Caco-2 (cell line): ENCODE data around the gene SLX4. TPM values are rescaled to one million over a fixed set of nuclear protein-coding genes. Genes with fewer than 3 reads are reported as not detected.

ENCODE experiments used
- BruUV-seq: library from RNA; stranded (reverse); fragments of 400-500 nt; replicated peaks from 2 replicates; lab custom pipeline; 2021; lab: Mats Ljungman, UMichigan
- CTCF ChIA-PET: fragments of 300-600 bp; sonication (Branson Sonifier 250); formaldehyde crosslinking; loops from one replicate; lab custom pipeline; 2022; ENCODE audit warnings: antibody characterized with exemption; lab: Charles Lee
- POLR2A ChIA-PET: fragments of 300-600 bp; sonication (Branson Sonifier 250); formaldehyde crosslinking; loops from one replicate; lab custom pipeline; 2022; ENCODE audit warnings: antibody characterized with exemption; lab: Charles Lee
- DNase-seq, 2 experiments: peaks; one replicate each; pipeline versions ENCODE4 v3.0.0 to v3.0.0-alpha.2; 2020 to 2022
- H3K27me3 ChIP-seq: replicated peaks from 2 replicates; pipeline ENCODE4 v1.6.0; 2011; ENCODE audit warnings: low read length; ENCODE audit not compliant: control insufficient read depth, insufficient read depth
- H3K36me3 ChIP-seq: 2 replicates; pipeline ENCODE4 v1.5.1; 2011; ENCODE audit warnings: low read length; ENCODE audit not compliant: control insufficient read depth, insufficient read depth
- H3K4me1 ChIP-seq: fragments of 250-450 bp; sonication (Bioruptor Pico); 2 replicates; pipeline ENCODE4 v1.5.1; 2020; ENCODE audit warnings: mild to moderate bottlenecking
- H3K4me3 ChIP-seq: 2 replicates; pipeline ENCODE4 v1.5.1; 2011; ENCODE audit warnings: low read depth, mild to moderate bottlenecking, control low read depth, low read length
- H3K9me3 ChIP-seq: fragments of 250-450 bp; sonication (Bioruptor Pico); 2 replicates; pipeline ENCODE4 v1.5.1; 2020; ENCODE audit warnings: mild to moderate bottlenecking, moderate library complexity
- H3K27ac Mint-ChIP-seq: one replicate; pipeline ENCODE4 v1.8.0; 2022; ENCODE audit warnings: mixed read lengths; ENCODE audit not compliant: unreplicated experiment
- H3K27me3 Mint-ChIP-seq: one replicate; pipeline ENCODE4 v1.8.0; 2022; ENCODE audit warnings: mixed read lengths; ENCODE audit not compliant: insufficient read depth, unreplicated experiment
- H3K36me3 Mint-ChIP-seq: one replicate; pipeline ENCODE4 v1.8.0; 2022; ENCODE audit warnings: mild to moderate bottlenecking, mixed read lengths; ENCODE audit not compliant: insufficient read depth, unreplicated experiment
- H3K4me1 Mint-ChIP-seq: one replicate; pipeline ENCODE4 v1.8.0; 2022; ENCODE audit warnings: low read depth, mixed read lengths; ENCODE audit not compliant: unreplicated experiment
- H3K4me3 Mint-ChIP-seq: one replicate; pipeline ENCODE4 v1.8.0; 2022; ENCODE audit warnings: mild to moderate bottlenecking, moderate library complexity, mixed read lengths; ENCODE audit not compliant: unreplicated experiment
- H3K9me3 Mint-ChIP-seq: one replicate; pipeline ENCODE4 v1.8.0; 2022; ENCODE audit warnings: mixed read lengths; ENCODE audit not compliant: unreplicated experiment
- CTCF ChIP-seq, 2 experiments: fragments of 200-600 bp in 1 of 2; IDR thresholded peaks; 1 replicate in 1 of 2; 2 replicates in 1 of 2; pipeline versions ENCODE4 v1.5.1 to v1.8.0; 2011 to 2022; ENCODE audit warnings: antibody characterized with exemption in 1 of 2, control low read depth in 1 of 2, inconsistent platforms in 1 of 2, low read depth in 1 of 2, low read length in 1 of 2, mild to moderate bottlenecking in 1 of 2, moderate library complexity in 1 of 2; ENCODE audit not compliant: insufficient read depth in 1 of 2, severe bottlenecking in 1 of 2, unreplicated experiment in 1 of 2
- intact Hi-C: fragments of 100-400 bp; cut with micrococcal nuclease; formaldehyde crosslinking; loops from one replicate; pipeline ENCODE4 v1.10.0; 2022; ENCODE audit not compliant: unreplicated experiment
- total RNA-seq: library from RNA; stranded (reverse); gene quantifications from 2 replicates; pipeline ENCODE4 v1.2.3, GENCODE V29; 2022

SLX4 gene
- total RNA-seq, 1 experiment from 2014 or later: 10.4 TPM

GRCh38 chr16:3536271-3536731 lies 75.1 kb downstream of the SLX4 start:
- no peak for TF ChIP-seq CTCF (IDR thresholded peaks at IDR 0.05; ENCODE audit: insufficient read depth in 1 of 2, low read depth in 1 of 2, low read length in 1 of 2, severe bottlenecking in 1 of 2, unreplicated experiment in 1 of 2)
- CTCF ChIA-PET: no interaction called here
- H3K4me1 ChIP-seq: no peaks in the 10 kb centered on the region
- H3K4me3 ChIP-seq: no peak overlapping the region
- no peaks in the 10 kb centered on the region for H3K9me3 ChIP-seq
- H3K9me3 Mint-ChIP-seq: no peaks in the 10 kb centered on the region
- POLR2A ChIA-PET: no interaction called here
- no TSS peak for BruUV-seq
- no peak overlapping the region for H3K27ac Mint-ChIP-seq
- H3K36me3 ChIP-seq: no peaks in the 10 kb centered on the region
- DNase-seq: no peak
- intact Hi-C loops: no loop called here
- H3K4me1 Mint-ChIP-seq: no peaks in the 10 kb centered on the region
- no peaks in the 10 kb centered on the region for H3K27me3 Mint-ChIP-seq
- H3K36me3 Mint-ChIP-seq: peaks cover 9% of the 10 kb centered on the region
- H3K4me3 Mint-ChIP-seq: no peak overlapping the region
- H3K27me3 ChIP-seq: no peaks in the 10 kb centered on the region

DNA sequence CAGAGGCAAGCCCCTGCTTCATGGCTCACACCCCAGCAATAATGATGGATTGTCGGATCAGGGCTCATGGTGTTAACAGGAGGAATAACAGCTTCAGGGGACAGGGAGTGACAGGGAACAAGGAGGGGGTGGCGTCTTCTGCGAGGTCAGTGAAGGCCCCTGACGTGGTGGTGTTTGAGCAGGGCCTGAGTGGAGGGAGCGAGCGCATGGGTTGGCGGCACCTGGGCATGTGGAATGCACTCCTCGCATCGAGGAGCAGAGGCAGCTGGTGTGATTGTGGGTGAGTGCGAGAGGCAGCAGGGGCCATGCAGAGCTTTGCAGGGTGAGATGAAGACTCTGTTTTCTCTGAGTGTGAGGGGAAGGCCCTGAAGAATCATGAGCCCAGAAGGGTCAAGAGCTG lies 77.3 kb downstream of the SLX4 start:
- Histone ChIP-seq H3K4me3 (no peak overlapping the region), H3K27me3 (no peaks in the 10 kb centered on the region), H3K36me3 (peaks cover 1% of the 10 kb centered on the region; the same call in 1 of the 2 replicates), H3K4me1 (no peaks in the 10 kb centered on the region), H3K9me3 (no peaks in the 10 kb centered on the region)
- Mint-ChIP-seq H3K36me3 (peaks cover 9% of the 10 kb centered on the region), H3K27ac (no peak overlapping the region), H3K9me3 (no peaks in the 10 kb centered on the region), H3K4me1 (no peaks in the 10 kb centered on the region), H3K4me3 (no peak overlapping the region), H3K27me3 (no peaks in the 10 kb centered on the region)
- DNase-seq: no peak
- intact Hi-C loops: no loop called here
- BruUV-seq: no TSS peak
- ChIA-PET POLR2A (no interaction called here), CTCF (no interaction called here)
- TF ChIP-seq CTCF (IDR thresholded peaks at IDR 0.05; ENCODE audit: insufficient read depth in 1 of 2, low read depth in 1 of 2, low read length in 1 of 2, severe bottlenecking in 1 of 2, unreplicated experiment in 1 of 2): no peak

GRCh38 chr16:3532741-3533140 lies 78.7 kb downstream of the SLX4 start:
- Histone ChIP-seq H3K9me3 (no peaks in the 10 kb centered on the region), H3K4me1 (no peaks in the 10 kb centered on the region), H3K27me3 (no peaks in the 10 kb centered on the region), H3K4me3 (no peak overlapping the region), H3K36me3 (peaks cover 1% of the 10 kb centered on the region; the same call in 1 of the 2 replicates)
- Mint-ChIP-seq H3K4me1 (no peaks in the 10 kb centered on the region), H3K36me3 (peaks cover 16% of the 10 kb centered on the region), H3K4me3 (no peak overlapping the region), H3K27ac (no peak overlapping the region), H3K9me3 (peaks cover 9% of the 10 kb centered on the region), H3K27me3 (no peaks in the 10 kb centered on the region)
- BruUV-seq: no TSS peak
- CTCF ChIA-PET: no interaction called here
- DNase-seq: no peak
- TF ChIP-seq CTCF (IDR thresholded peaks at IDR 0.05; ENCODE audit: insufficient read depth in 1 of 2, low read depth in 1 of 2, low read length in 1 of 2, severe bottlenecking in 1 of 2, unreplicated experiment in 1 of 2): no peak
- POLR2A ChIA-PET: no interaction called here
- intact Hi-C loops: no loop called here

Other genes with a start within 250 kb of the SLX4 start
- gene ZSCAN32, start 210.6 kb downstream of the SLX4 start, total RNA-seq: 14.1 and 16.6 TPM in 2 replicates
- gene ZNF174, start 210.4 kb downstream of the SLX4 start, total RNA-seq: 11.9 and 12.6 TPM in 2 replicates
- 3.7 and 3.8 TPM in 2 replicates for gene ZNF597, start 168.1 kb downstream of the SLX4 start, total RNA-seq
- gene NAA60, start 167.9 kb downstream of the SLX4 start, total RNA-seq: 84.9 and 92.8 TPM in 2 replicates
- not detected in 2 replicates for gene C16orf90, start 116.1 kb downstream of the SLX4 start, total RNA-seq
- gene CLUAP1, start 110.6 kb downstream of the SLX4 start, total RNA-seq: 11.8 and 20.2 TPM in 2 replicates
- gene NLRC3, start 34.2 kb downstream of the SLX4 start, total RNA-seq: not detected in 2 replicates
- 26.2 and 38.1 TPM in 2 replicates for gene DNASE1, start 43.1 kb upstream of the SLX4 start, total RNA-seq
- 173 and 199 TPM in 2 replicates for gene TRAP1, start 105.9 kb upstream of the SLX4 start, total RNA-seq